GM19238 (cell line): Measurements from ENCODE around the gene DLG2.
"Not testable (repeated sequence)": the region's sequence is repeated elsewhere in the genome, so short reads cannot be mapped to it uniquely, and the experiment has no call there.

Source experiments
- DNase-seq: peaks from one replicate; pipeline ENCODE4 v3.0.0; 2011; ENCODE audit warnings: low spot score; ENCODE audit not compliant: insufficient read length

Gene DLG2

DNA sequence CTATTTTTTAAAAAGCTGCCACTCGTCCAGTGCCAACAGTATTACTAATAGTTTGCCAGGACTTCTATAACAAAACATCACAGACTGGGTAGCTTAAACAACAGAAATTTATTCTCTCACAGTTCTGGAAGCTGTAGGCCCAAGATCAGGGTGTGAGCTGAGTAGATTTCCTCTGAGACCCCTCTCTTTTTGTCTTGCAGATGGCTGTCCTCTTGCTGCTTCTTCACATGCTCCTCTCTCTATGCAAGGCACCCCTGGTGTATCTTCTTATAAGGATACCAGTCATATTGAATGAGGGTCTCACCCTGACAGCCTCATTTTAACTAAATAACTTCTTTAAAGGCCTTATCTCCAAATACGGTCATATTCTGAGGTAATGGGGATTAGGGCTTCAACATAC lies 390.9 kb downstream of the DLG2 start:
- DNase-seq: no peak

DNA sequence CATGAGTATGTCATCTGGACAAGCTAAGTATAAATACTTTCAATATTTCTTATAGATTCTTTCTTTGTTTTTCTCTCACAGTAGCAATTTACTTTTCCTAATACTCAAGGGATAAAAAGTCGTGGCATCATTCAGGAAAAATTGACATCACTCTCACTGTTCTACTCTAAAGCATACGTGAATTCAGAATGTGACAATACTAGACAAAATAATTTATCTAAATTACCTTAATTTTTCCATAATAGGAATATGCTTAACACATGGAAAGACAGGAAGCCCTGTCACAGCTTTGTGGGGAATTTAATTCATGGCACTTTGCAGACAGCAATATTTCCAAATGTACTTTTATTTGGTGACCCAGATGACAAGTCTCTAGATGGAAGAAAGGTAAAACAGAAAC lies 394.6 kb downstream of the DLG2 start:
- no peak for DNase-seq

DNA sequence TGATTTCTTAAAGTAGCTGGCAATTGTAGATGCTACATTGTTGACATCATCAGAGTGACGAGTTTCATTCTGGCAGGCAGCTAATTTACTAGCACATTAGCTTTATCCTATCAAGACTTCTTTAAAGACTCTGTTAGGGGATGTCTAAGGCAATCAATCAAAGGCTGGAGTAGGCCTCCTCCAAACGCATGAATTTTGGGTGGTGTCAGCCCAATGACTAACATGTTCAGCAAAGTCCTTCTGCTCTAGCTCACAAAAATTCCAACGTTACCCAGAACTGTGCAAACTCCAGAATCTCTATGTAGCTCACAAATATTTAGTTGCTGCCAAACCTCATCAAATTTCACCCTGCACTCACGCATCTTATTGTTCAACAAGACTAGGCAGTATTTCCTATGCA lies 395.6 kb downstream of the DLG2 start:
- DNase-seq: no peak

DNA sequence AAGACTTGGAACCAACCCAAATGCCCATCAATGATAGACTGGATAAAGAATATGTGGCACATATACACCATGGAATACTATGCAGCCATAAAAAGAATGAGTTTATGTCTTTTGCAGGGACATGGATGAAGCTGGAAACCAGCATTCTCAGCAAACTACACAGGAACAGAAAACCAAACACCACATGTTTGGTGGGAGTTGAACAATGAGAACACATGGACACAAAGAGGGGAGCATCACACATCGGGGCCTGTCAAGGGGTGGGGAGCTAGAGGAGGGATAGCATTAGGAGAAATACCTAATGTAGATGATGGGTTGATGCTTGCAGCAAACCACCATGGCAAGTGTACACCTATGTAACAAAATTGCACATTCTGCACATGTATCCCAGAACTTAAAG lies 397.4 kb downstream of the DLG2 start:
- DNase-seq: not testable (repeated sequence)

DNA sequence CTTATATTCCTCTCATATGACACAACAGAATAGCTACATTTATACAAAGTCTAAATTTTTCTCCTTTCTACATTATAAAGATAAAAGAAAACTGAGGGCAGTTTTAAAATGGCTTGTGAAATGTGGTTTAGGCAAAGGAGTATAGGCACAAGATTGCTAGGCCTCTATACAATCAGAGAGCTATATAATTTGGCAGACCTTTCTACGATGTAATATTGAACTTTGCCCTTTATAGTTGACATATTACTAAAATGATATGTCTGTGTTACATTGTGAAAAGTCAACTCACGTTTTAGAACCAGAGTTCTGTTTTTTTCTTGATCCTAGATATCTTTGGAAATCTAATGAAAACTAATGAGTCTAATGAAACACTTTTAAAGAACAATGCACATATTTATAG lies 430.2 kb downstream of the DLG2 start:
- DNase-seq: no peak

DNA sequence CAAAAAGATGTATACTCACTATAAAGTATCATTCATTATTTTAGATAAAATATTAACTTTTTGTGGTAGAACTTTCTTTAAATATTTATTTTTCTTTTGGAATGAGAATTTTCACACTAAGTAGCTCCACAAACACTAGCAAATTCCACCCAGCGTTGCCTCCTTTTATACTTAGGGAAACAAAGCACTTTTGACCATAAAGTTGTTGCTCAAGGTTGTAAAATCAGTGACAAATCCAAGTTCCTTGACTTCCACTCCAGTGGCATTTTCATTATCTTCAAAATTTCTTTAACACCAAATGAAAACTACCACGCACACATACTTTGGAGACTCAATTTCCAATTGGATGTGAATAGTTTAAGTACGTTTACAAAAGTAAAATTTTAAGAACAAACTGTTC lies 431.2 kb downstream of the DLG2 start:
- DNase-seq: no peak

DNA sequence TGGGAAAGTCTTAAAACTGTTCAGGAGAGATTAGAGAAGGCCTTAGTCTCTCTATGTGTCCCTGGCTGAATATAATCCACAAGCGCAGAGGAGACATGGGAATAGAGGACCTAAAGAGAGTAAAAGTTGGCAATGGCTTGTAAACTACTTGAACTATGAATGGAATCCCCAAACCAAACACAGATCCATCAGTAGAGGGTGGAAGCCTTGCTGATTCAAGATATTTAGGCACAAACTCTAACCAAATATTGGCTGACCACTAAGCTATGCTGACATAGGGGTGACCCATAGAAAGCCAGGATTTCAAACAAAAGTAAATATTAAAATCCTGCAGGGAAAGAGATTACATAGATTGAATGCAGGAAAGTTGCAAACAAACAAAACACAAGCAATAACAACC lies 439.2 kb downstream of the DLG2 start:
- DNase-seq: no peak

DNA sequence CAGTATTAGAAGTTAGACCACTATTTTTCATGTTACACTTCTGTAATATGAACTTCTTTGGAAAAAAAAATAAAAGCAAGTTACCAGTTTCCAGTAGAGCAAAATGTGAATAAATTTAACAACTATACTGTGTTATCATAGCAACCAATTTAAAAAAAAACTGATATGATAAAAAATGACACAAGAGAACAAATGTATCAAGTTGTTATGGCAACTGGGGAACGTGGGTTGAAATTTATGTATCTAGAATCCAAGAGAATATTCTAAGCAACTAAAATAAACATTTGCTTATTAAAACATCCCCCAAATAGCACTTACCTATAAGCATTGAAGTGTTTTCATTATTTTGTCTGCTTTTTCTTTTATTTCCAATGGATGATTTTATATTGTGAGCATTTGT lies 442.4 kb downstream of the DLG2 start:
- DNase-seq: no peak

DNA sequence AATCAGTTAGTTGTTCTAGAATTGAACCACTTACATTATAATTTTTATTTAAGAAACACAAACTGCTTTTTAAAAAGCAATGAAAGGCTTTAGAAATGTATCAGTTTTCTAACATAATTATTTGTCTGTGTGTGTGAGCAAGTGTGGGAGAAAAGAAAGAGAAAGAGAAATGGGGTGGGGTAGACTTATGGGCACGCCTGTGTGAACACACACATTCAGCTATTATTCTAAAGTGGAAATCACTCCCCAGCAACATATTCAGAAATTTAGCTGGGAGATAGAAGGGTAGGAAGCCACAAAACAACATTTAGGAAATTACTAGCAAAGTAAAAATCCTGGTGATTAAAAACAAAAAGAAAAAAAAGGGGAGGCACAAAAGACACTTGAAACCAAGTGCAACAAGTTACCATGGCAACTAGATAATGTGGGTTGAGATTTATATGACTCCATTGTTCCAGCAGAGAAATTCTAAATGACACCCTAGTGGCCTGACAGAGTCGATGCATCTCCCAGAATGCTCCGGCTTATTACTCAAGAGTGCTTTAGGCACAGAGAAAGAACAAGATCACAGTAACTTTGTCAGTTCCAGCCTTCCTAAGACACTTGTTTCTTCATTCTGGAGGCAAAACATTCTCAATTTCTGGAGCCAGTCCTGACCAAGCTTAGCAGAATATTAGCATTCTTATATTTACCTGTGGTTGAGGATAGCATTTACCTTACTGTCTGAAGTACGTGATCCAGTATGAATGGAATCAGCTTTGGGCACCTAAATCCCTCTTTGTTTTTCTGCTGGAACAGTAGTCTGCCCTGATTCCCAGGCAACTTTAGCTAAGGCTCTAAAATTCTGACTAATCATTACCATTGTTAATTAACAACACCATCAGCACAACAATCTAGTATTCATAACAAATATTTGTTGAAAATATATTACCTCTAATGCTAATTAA lies 444.4 kb downstream of the DLG2 start:
- DNase-seq: no peak

DNA sequence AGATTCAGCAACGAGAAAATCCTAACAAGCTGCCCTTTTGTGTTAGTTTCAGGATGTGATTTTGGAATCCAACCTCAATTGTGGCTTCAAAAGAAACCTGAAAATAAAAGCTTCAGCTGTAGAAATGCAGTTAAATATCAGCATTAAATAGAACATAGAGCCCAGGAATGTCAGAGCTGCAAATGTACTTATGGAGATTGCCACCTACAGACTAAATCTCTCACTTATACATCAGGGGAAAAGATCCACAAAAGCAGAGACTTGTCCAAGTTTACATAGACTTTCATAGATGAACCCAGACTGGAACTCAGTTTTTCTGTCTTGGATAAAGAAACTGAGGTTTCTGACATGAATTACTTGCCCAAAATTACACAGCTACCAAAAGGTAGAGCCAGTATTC lies 446.6 kb downstream of the DLG2 start:
- no peak for DNase-seq

DNA sequence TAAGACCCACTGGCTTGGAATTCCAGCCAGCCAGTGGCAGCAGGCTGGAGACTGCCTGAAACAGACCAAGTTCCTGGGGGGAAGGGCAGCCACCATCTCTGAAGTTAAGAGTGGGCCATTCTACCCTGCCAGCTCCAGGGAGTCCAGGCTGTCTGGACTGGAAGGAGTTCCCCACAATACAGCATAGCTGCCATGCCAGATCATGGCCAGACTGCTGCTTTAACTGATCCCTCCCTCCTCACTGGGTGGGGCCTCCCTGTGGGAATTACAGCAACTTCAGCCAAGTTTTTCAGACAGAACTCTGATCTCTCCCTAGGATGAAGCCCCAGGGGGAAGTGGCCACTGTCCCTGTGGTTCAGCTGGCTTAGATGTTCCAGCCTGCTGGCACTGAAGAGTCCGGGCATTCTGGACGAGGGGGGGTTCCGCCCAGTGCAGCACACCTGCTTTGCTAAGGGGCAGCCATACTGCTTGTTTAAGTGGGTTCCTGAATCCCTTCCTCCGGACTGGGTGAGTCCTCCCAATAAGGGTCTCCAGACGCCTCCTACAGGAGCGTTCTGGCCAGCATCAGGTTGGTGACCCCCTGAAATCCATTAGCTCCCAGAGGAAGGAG lies 455.4 kb downstream of the DLG2 start:
- no peak for DNase-seq

DNA sequence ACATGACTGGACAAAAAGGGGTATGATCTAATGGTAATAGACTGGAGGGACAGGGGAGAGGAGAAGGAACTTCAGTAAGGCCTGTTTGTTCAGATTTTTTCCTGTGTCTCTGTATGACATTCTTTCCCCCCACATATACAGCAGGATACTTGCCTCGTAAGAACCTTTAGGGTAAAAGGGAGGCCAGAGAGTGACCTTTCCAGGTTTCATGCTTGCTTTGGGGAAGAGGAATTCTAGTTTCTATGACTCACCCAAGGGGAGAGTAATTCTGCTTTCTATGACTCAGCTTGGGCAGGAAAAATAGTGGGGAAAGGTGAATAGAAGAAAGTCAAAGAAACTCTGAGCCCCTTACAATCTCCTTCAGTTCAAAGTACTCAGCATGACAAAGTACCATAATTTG lies 457.0 kb downstream of the DLG2 start:
- no peak for DNase-seq

DNA sequence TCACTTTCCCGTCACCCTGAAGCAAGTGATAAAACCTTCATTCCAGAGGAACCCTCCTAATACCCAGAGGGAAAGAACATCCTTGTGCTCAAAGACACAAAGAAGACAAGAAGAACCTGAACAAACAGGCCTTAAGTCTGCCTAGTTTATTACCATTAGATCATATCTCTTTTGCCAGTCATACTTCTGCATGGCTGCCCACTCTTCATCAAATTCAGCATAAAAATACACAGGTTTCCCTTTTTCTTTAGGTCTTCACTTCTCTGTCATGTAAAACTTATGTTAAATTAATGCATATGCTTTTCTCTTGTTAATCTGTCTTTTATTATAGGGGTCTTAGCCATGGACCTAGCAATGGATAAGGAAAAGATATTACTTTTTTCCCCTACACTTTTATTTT lies 459.7 kb downstream of the DLG2 start:
- no peak for DNase-seq

DNA sequence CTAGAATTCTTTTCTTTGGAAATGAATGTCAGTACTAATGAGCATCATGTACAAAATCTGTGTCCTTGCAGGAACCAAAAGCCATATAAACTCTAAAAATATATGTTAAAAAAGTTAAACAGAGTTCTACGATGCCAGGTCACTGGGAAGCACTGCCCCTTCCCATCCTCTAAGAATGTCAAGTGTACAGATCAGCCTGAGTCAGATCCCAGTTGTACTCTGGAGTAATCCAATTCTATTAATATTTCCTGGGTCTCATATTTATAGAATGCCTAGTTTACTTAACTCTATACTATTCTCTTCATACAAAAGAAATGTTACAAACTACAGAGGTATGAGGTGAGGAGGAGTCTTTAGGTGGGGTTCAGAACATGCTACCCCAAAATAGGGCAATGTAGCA lies 460.1 kb downstream of the DLG2 start:
- no peak for DNase-seq

DNA sequence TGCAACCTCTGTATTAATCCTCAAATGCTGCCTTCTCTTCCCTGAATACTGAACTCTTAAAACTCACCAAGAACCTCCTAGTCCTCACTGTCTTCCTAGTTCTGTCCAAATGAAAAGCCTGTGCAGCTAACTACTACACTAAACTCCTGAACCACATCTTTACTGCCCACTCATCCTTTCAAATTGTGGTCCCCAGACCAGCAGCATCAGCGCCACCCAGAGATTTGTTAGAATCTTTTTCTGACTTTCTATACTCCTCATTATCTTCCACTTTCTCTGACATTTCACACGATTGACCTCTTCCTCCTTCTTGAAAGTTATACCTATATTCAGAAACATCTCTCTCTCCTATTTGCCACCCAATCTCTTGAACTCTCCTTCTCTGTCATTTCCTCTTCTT lies 461.3 kb downstream of the DLG2 start:
- DNase-seq: no peak

DNA sequence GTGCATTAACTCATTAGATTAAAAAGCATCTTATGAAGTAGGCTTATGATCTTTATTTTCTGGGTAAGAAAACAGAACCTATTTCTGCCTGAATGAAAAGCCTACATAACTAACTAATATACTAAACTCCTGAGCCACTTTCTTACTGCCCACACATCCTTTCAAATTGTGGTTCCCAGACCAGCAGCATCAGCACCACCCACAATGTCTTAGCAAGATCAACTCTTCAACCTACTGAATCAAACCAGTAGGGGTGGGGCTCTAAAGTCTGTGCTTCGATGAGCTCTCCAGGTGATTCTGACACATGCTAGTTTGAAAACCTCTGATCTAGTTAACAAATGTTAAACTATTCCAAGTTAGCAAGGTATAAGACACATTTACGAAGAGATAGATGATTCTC lies 462.4 kb downstream of the DLG2 start:
- DNase-seq: no peak

DNA sequence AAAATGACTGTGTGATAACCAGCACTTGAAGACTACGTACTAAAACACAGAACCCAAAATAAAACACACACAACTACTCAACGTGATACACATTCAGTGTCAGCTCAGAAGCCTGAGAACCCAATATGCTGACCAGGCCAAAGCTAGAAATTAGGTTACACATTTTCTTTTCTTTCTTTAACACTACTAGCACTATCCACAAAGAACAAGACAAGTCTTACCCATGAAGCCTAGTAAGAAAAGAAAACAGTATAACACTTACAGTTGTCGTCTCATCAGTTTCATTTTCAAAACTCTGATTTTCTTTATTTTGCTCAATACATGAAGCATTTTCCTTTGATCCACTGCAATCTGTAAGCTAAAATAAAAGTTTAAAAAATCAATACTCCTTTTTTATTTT lies 472.9 kb downstream of the DLG2 start:
- no peak for DNase-seq

DNA sequence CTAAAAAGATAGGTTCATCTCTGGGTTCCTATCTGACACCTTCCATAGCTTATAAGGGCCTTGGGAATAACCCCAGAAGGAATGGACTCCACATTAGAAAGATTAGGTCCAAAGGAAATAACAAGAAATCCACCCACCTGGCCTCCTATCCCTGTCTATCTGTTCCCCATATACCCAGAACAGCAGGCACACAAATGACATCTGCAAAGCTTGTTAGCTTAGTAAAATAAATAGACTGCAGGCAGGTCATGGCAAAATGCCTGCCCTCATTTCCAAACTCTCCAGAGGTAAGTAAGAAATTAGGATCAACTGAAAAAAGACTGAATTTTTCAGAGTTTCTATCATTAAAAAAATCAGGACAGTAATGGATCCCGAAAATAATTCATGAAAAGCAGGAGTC lies 489.5 kb downstream of the DLG2 start:
- DNase-seq: no peak

DNA sequence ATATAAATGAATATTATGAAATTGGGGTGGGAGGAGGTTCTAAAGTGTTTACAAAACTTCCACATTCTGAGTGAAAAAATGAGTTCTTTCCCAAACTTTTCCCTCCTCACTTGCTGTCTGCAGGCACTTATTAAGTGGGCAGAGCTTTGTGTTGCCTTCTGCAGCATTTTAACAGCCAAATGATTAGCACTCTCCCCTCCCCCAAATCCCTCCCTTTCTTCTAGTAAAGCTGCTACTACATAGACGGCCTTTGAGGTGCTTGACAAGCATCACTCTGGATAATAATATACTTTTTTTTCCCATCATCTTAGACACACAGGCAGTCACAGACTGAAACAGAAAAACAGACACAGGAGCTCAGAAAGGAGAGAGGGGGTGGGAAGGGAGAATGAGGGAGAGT lies 493.5 kb downstream of the DLG2 start:
- DNase-seq: no peak

DNA sequence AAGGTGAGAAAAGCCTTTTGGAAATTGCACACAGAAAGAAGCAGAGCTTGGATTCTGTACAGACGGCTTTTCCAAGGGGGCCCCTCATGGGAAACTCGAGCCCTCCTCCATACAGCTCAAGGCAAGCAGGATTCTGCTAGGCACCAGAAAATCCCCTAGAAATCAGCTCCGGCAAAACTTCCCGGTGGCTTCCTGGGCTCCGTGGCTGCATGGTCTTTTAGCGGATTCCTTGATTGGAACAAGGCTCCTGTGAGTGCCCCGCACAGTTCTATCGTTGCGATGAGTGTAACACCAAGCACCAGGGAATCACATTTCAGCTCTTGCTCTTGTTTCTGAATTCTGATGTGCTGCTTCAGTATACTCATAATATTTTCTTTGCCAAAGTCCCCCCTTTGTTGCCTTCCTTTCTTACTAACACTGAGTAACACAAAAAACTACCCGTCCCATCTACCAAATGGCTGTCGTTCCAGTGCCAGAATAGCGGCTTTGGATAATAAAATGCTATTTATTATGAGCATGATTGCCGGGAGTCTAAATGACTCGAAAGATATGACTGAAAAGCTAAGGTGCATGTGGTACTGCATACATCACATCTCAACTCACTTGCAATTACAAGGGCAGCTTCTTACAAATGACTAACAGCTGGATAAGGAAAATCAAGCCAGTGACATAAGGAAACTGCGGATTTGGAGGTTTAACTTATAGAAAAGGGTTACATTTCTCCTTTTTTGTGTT lies 494.1 kb downstream of the DLG2 start:
- no peak for DNase-seq

DNA sequence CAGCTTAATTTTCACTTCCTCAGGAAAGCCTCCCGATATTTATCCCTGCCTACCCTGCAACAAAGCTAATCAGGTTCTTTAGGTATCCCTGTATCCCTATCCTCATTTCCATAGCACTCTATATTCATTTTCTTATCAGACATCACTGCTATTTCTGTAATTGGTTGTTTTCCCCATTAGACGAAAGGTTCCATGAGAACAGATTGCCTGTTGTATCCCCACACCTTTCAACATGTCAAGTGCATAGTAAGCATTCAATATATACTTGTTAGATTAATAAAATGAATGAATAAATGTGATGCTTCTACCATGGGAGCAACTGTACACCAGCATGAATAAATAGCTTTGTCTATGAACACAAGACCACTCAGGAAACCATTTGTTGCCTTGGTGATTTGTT lies 499.8 kb downstream of the DLG2 start:
- no peak for DNase-seq

DNA sequence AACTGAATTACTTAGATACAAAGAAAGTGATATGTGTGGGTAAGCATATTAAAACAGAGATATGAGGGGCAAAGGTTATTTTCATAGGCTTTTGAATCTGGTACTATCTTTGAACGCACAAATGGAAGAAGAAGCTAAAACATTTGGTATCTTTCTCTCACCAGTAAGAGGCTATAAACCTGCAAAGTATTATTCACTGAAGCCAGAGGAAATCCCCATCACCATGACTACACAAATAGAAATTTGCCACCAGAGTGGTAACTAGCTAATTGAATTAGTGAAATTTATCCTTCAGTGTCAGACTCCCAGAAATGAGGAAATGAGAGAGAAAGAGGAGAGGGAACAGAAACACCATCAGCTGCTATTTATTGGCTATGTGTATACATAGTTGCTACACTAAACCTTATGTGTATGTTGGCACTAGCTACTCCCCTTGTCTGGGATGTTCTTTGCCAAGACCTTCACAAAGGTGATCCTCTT lies 503.4 kb downstream of the DLG2 start:
- DNase-seq: peak; percentile 3
